Body of pancreas (tissue), 4 donors: ENCODE data around the gene GPC2. TPM values are rescaled to one million over a fixed set of nuclear protein-coding genes. Genes with fewer than 3 reads are reported as not detected.

Experiments
- ATAC-seq: fragments of 150-250 bp; one replicate; pipeline ENCODE4 v1.9.1; 2016
- DNase-seq, 4 donors: peaks; one replicate each; pipeline ENCODE4 v3.0.0-alpha.2; 2019
- H3K27ac ChIP-seq, 4 donors: fragments of 200-600 bp; sonication (generic); 1 replicate in 3 of 4; 2 replicates in 1 of 4; pipeline versions ENCODE4 v1.5.1 to v1.6.1; 2016 to 2019; ENCODE audit warnings: mild to moderate bottlenecking in 1 of 4, mixed read lengths in 1 of 4, moderate library complexity in 1 of 4
- H3K27me3 ChIP-seq, 2 donors: fragments of 200-600 bp; sonication (generic); one replicate each; pipeline ENCODE4 v1.6.0; 2016; ENCODE audit warnings: mild to moderate bottlenecking in 1 of 2
- H3K36me3 ChIP-seq, 2 donors: fragments of 200-600 bp; sonication (generic); replicated peaks in 1 of 2; 2 replicates each; pipeline ENCODE4 v1.5.1; 2016; ENCODE audit warnings: low read depth in 2 of 2; ENCODE audit not compliant: insufficient read depth in 1 of 2
- H3K4me1 ChIP-seq: fragments of 200-600 bp; sonication (generic); one replicate; pipeline ENCODE4 v1.6.0; 2016
- H3K4me3 ChIP-seq, 2 donors: fragments of 200-600 bp; sonication (generic); 1 replicate in 1 of 2; 2 replicates in 1 of 2; pipeline ENCODE4 v1.5.1; 2016 to 2019
- H3K9me3 ChIP-seq, 3 donors: fragments of 200-600 bp; sonication (generic); 1 replicate in 2 of 3; 2 replicates in 1 of 3; pipeline ENCODE4 v1.5.1; 2016
- CTCF ChIP-seq, 7 experiments: fragments of 450-650 bp in 4 of 7; fragments of 200-600 bp in 3 of 7; sonication (generic) in 3 of 7; IDR thresholded peaks; one replicate each; pipeline ENCODE4 v1.5.1; 2016 to 2019; ENCODE audit warnings: antibody characterized with exemption in 7 of 7
- POLR2A ChIP-seq, 3 donors: fragments of 450-650 bp; IDR thresholded peaks; one replicate each; pipeline ENCODE4 v1.6.1; 2016; ENCODE audit warnings: antibody characterized with exemption in 3 of 3, mild to moderate bottlenecking in 2 of 3
- WGBS, 2 donors: methylation state at CpG; one replicate each; pipeline ENCODE4 v1.1.5; 2017; 5-methylcytosine and 5-hydroxymethylcytosine counted together
- intact Hi-C: fragments of 100-400 bp; cut with DNase I; formaldehyde crosslinking; loops from one replicate; pipeline ENCODE4 v1.15.1; 2023
- total RNA-seq, 2 donors: library from RNA; depleted of rRNA; stranded (reverse); fragments of >200 nt; gene quantifications; one replicate each; pipeline ENCODE4 v1.1.0, GENCODE V29; 2016

Gene GPC2
- total RNA-seq, 2 donors from 2014 or later: 0.99 to 1.6 TPM

GRCh38 chr7:100166970-100167911 lies 9.9 kb downstream of the GPC2 start:
- peaks cover 0 to 46% of the 10 kb centered on the region in 2 donors for H3K27me3 ChIP-seq
- H3K36me3 ChIP-seq: no peaks in the 10 kb centered on the region
- WGBS, 2 donors: 36 to 45% methylated on average over 13 to 14 of the region's 14 CpGs
- TF ChIP-seq POLR2A (IDR thresholded peaks at IDR 0.05) (no peak), CTCF (IDR thresholded peaks at IDR 0.05) (no peak)
- H3K9me3 ChIP-seq: no peaks in the 10 kb centered on the region
- H3K4me1 ChIP-seq: peaks cover 31% of the 10 kb centered on the region
- intact Hi-C loops: no loop called here
- no peak overlapping the region for H3K27ac ChIP-seq
- DNase-seq (no peak), ATAC-seq (no peak)
- no peak overlapping the region for H3K4me3 ChIP-seq

- Histone ChIP-seq H3K27me3 (peaks cover 0 to 39% of the 10 kb centered on the region in 2 donors), H3K36me3 (no peaks in the 10 kb centered on the region), H3K4me3 (no peak overlapping the region), H3K9me3 (no peaks in the 10 kb centered on the region), H3K4me1 (peaks cover 26% of the 10 kb centered on the region), H3K27ac (no peak overlapping the region)
- intact Hi-C loops: no loop called here
- TF ChIP-seq CTCF (IDR thresholded peaks at IDR 0.05) (no peak), POLR2A (IDR thresholded peaks at IDR 0.05) (no peak)
- no peak for DNase-seq
- WGBS, 2 donors: 46 to 60% methylated on average over 15 to 16 of the region's 16 CpGs
- no peak for ATAC-seq
These were observed 10.8 kb downstream of the GPC2 start for GRCh38 chr7:100166317-100166940.

- DNase-seq: no peak
- intact Hi-C loops: no loop called here
- H3K4me1 ChIP-seq: peaks cover 22% of the 10 kb centered on the region
- H3K27me3 ChIP-seq: peaks cover 0 to 22% of the 10 kb centered on the region in 2 donors
- no peak for TF ChIP-seq CTCF (IDR thresholded peaks at IDR 0.05)
- no peak for TF ChIP-seq POLR2A (IDR thresholded peaks at IDR 0.05)
- H3K27ac ChIP-seq: no peak overlapping the region
- H3K4me3 ChIP-seq: no peak overlapping the region
- WGBS, 2 donors: 71 to 74% methylated on average over 5 of the region's 5 CpGs
- H3K9me3 ChIP-seq: no peaks in the 10 kb centered on the region
- no peak for ATAC-seq
- H3K36me3 ChIP-seq: no peaks in the 10 kb centered on the region
These were observed 13.3 kb downstream of the GPC2 start for GRCh38 chr7:100163871-100164270.

GRCh38 chr7:100163006-100163531 lies 14.1 kb downstream of the GPC2 start:
- DNase-seq: no peak
- intact Hi-C loops: no loop called here

More at GRCh38 chr7:100163006-100163531, 14.1 kb downstream of the GPC2 start:
- TF ChIP-seq POLR2A (IDR thresholded peaks at IDR 0.05): no peak
- TF ChIP-seq CTCF (IDR thresholded peaks at IDR 0.05): no peak
- H3K27ac ChIP-seq: no peak overlapping the region
- no peak for ATAC-seq
- WGBS, 2 donors: 52 to 60% methylated on average over 6 of the region's 6 CpGs
- H3K36me3 ChIP-seq: no peaks in the 10 kb centered on the region
- H3K9me3 ChIP-seq: no peaks in the 10 kb centered on the region
- H3K4me3 ChIP-seq: no peak overlapping the region
- peaks cover 0 to 19% of the 10 kb centered on the region in 2 donors for H3K27me3 ChIP-seq
- H3K4me1 ChIP-seq: peaks cover 17% of the 10 kb centered on the region
